ENCODE measurements around the gene MYOM1.
"Not testable (repeated sequence)": the region's sequence is repeated elsewhere in the genome, so short reads cannot be mapped to it uniquely, and the experiment has no call there.

MYOM1 gene

DNA sequence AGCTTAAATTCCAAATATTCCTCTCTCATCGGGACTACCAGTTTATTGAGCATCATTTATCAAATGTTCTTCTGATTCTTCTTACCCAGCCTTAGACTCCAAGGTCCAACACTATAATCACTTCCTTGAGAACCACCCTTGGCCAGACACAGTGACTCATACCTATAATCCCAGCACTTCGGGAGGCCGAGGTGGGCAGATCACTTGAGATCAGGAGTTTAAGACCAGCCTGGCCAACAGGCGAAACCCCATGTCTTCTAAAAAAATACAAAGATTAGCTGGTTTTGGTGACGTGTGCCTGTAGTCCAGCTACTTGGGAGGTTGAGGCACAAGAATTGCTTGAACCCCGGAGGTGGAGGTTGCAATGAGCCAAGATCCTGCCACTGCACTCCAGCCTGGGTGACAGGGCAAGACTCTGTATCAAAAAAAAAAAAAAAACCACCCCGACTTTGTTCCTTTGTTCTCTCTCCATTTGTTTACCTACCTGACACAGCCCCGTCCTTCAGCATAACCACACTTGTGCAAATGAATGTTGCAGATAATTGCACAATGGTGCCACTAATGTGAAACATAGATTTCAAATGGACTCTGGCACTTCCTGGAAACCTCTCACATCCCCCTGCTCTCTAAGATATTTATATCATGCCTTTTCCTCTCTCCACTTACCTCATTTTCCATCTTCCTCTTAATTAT lies 167.9 kb downstream of the MYOM1 start:
- no peak for DNase-seq

DNA sequence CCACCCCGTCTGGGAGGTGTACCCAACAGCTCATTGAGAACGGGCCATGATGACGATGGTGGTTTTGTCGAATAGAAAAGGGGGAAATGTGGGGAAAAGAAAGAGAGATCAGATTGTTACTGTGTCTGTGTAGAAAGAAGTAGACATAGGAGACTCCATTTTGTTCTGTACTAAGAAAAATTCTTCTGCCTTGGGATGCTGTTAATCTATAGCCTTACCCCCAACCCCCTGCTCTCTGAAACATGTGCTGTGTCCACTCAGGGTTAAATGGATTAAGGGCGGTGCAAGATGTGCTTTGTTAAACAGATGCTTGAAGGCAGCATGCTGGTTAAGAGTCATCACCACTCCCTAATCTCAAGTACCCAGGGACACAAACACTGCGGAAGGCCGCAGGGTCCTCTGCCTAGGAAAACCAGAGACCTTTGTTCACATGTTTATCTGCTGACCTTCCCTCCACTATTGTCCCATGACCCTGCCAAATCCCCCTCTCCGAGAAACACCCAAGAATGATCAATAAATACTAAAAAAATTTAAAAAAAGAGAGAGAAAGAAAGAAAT lies 169.8 kb downstream of the MYOM1 start:
- DNase-seq, result not testable (repeated sequence)

DNA sequence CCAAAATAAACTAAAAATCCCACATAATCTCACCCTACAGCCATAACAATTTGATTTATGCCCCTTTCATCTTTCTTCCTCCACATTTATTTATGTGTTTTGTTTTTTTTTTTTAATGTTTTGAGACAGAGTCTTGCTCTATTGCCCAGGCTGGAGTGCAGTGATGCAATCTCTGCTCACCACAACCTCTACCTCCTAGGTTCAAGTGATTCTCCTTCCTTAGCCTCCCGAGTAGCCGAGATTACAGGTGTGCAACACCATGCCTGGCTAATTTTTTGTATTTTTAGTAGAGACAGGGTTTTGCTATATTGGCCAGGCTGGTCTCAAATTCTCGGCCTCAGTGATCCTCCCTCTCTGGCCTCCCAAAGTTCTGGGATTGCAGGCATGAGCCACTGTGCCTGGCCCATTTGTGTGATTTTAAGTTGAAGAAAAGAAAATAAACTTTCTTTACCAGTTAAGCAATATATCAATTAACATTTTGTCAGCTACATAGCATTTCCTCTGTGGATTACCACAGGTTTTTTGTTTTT lies 170.9 kb downstream of the MYOM1 start:
- no peak for DNase-seq

DNA sequence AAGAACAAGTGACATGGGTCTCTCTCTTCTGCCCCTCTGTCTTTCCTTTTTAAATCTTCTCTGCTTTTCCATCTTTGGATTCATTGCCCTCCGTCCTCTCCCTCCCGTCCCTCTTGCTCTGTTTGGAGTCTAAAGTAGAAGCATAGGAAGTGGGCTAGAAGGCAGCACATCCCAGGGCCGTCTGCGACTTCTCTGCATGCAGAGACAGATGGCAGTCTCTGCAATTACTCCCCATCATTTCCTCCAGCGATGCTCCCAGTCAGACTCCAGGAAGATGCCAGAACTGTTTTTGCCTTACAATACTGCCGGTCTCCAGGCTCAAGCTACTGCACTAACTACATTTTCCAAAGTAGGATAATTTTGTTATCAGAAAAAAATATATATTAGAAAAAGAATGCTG lies 171.6 kb downstream of the MYOM1 start:
- DNase-seq, result no peak

DNA sequence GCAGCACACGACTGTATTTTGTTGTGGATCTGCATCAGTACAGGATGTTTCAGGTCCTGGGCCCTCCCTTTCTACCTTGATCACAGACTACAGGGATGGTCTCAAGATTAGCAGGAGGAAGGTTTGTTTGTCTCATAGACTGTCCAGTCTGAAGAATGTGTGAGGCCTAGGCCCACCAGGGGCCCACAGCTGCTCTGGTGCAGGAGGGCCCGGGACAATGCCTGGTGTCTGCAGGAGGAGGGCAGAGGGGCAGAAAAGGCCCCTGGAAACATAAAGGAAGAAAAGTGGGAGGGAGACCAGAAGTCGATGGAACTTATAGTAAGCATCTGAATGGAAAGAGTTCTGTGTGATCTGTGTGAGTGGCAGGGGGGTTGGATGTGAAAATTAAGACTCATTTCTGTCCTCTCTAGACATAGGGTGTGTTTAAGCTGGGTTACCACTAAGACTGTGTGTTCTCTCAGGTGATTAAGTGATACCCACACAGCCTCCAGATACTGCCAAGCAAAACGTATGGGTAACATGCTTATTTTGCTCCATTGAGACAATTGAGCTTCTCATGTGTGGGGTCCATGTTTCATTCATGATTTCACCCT lies 173.5 kb downstream of the MYOM1 start:
- no peak for DNase-seq

DNA sequence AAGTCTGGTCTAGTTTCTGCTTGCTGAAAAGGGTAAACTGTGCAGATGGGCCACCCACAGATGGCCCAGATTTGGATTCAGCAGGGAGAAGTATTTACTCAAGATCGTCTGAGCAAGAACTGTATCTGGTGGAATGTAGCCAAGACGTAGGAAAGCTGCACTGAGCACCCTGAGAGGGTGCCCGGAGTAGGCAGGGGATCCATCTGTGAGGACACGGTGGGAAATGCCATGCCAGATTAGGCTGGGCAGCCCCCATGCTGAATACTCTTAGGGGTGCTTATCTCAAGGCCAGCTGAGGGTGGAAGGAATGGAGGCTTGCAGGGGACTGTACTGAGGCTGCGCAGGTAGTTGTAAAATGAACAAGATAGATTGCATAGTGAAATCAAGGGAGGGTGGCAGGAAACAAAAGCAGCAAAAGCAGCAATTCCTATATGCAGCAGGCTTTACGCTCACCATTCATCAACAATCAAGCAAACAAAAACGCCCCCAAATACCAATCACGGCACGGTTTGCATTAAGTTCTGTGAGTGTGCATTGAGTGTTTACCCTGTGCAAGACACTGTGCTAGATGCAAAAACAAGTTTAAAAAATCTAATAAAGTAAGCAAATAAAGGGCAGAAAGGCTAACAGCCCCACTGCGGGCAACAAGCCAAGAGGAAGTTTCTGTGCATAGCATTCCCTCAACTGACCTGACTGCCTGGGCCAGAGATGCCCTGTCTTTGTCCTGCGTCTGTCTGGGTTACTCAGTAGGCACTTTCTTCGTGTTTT lies 174.7 kb downstream of the MYOM1 start:
- DNase-seq, result no peak

DNA sequence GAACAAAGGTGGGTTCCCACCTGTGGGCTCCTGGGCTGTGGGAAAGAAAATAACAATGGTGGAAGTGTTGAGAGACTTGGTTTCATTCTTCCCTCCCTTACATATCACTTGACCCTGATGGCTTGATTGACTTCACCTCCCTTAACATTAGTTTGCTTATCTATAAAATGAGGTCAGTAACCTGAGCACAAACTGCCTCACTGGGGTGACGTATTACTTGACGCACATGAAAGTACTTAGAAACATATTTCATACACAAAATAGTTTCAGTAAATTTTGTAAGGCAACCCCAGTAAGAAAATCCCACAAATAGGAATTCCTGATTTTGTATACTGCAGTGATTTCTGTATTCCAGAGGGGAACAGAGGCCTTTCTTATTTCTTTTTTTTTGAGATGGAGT lies 177.4 kb downstream of the MYOM1 start:
- DNase-seq, result no peak

DNA sequence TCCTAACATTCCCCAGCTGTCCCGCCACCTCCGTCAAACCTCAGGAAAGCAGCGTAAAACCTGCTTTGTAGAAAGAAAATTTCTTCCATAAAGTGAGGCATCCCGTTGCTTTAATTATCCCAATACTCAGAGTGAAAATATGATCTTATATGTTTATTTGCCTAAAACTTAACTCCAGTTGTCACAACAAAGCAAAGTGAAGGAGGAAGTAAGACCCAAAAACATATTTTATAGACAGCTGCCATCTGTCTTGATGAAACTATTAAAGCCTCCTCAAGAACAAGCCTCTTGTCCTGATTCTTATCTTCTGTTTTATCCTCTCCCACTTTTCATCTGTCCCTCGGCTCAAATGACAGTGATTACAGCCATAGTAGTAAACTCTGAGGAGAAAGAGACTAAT lies 177.9 kb downstream of the MYOM1 start:
- no peak for DNase-seq

DNA sequence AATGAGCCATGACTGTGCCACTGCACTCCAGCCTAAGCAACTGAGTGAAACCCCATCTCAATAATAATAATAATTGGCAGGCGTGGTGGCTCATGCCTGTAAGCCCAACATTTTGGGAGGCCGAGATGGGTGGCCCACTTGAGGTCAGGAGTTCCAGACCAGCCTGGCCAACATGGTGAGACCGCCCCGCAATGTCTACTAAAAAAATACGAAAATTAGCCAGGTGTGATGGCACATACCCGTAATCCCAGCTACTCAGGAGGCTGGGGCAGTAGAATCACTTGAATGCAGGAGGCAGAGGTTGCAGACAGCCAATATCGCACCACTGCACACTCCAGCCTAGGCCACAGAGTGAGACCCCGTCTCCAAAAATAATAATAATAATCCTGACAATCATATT lies 178.9 kb downstream of the MYOM1 start:
- no peak for DNase-seq

DNA sequence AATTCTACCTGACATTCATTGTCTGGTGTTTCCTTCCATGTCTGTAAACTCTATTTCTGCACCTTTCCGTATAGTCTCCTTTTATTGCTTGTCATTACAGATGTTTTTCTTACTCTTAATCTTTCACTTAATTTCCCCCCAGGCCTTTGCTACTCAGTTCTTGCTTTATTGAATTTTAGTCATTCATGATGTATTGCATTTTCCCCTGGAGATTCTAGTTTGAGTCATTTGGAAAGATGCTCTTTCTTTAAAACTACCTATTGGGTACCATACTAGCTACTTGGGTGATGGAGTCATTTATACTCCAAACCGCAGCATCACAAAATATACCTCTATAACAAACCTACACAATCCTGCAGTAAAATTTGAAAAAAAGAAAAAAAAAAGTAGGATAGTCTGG lies 179.6 kb downstream of the MYOM1 start:
- no peak for DNase-seq

DNA sequence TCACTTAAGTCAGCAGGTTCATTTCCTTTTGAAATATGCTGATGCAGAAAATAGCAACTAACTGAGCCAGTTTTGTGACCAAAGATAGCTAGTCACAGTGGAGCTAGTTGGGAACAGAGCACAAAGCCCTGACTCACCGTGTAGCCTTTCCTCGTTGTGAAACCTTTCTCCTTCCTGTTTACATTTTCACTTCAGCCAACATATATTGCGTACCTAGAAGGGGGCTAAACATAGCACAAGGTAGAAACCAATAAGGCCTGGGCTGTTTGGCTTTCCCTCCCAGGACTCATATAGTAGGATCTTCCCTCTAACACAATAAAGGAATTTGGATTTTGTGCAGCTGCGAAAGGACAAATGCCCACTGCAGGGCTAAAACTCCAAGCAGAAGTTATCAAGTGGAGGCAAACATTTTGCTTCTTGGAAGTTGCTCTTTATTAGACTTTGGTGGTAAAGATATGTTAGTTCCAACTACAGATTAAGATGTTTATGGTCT lies 182.3 kb downstream of the MYOM1 start:
- no peak for DNase-seq

DNA sequence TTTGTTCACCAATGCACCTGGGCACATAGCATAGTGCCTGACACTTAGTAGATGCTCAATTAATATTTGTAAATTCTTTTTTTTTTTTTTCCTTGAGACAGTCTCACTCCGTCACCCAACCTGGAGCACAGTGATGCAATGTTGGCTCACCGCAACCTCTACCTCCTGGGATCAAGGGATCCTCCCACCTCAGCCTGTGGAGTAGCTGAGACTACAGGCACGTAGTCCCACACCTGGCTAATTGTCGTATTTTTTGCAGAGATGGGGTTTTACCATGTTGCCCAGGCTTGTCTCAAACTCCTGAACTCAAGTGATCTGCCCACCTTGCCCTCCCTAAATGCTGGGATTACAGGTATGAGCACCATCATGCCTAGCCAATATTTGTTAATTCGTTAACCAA lies 183.7 kb downstream of the MYOM1 start:
- DNase-seq, result no peak

DNA sequence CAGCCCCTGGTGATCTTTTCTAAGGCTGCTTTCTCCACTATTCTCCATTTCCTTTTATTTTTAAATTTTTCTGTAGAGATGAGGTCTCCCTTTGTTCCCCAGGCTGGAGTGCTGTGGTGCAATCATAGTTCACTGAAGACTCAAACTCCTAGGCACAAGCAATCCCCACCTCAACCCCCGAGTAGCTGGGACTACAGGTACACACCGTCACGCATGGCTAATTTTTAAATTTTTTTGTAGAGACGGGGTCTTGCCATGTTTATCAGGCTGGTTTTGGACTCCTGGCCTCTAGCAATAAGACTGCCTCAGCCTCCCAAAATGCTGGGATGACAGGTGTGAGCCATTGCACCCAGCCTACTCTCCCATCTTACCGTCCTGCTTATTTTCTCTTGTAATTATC lies 184.1 kb downstream of the MYOM1 start:
- no peak for DNase-seq

DNA sequence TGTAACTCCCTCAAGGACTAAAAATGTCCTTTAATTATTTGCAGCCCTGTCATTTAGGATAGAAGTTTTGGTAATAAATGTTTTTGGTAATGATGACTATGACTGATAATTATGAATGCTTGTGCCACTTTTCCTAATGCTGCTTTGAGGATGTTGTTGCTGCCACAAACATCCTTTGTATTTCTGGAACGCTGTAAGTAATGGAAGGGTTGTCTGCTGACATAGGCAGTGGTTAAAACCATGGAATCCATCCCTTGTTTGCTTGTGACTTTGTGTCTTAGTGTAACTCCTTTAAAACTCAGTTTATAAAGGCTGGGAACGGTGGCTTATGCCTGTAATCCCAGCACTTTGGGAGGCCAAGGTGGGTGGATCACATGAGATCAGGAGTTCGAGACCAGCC lies 187.0 kb downstream of the MYOM1 start:
- no peak for DNase-seq

DNA sequence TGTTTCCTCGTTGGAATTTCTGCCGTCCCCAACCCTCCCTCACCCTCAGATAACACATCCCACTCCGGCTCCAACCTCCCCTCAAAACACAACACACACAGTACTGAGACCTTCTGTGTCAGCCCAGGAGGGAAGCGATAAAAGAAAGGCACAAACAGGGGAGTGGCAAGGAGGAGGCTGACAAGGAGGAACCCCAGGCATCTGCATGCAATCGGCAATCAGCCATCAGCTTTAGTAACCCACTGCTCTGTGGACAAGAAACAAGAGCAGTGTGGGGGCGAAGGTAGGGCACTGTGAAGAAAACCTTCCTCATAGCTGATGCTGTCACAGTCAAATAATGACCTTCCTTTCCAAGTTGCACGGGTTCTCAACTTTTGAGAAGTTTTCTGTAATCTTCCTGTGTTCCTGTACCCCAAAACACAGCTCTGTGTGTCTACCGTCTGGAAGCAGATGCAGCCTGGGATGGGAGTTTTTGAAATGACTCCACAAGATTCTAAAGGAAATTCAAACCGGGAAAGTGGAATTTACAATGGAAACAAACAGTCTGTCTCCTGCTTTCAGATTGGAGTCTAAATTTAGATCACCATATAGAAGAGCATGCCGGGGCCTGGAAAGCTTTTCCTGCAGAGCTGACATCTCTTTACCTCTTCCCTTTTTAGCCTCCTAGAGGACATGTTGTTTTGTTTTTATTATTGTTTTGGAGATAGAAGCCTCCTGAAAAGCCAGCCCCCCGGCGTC lies 190.4 kb downstream of the MYOM1 start:
- DNase-seq, result no peak

DNA sequence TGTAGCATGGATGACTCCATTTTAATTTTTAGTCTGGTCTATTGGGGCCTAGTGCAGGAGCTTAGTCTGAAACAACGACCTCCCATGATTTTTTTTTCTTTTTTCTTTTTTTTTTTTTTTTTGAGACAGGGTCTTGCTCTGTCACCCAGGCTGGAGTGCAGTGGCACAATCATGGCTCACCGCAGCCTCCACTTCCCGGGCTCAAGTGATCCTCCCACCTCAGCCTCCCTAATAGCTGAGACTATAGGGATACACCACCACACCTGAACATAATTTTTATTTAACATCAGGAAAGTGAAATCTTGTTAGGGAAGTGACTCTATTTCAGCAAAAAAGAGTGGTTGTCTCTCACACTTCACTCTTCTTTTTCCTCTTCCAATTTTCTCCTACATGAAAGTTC lies 191.7 kb downstream of the MYOM1 start:
- DNase-seq, result not testable (repeated sequence)

DNA sequence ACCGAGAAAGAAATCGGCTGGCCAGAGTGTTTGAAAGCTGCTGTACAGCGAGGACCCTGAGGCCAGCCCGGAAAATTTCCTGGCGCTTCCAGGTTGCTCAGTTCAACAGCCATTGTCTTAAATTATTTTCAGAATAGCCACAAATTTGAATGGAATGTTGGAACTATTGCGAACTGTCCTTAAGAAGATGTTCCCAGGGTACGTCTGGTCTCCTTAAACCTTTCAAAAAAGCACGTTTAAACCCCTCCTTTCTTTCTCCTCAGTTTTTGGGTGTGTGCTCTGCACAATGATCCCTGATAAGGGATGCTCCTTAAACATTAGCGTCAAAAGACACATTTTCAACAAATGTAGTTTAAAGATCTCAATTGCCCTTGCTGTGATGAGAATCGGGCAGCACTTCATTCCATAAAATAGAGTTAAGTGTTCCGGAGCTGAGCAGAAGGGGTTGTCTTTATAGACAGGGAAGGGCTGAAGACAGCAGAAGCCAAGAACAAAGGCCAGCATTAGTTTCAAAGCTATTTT lies 192.3 kb downstream of the MYOM1 start:
- no peak for DNase-seq

DNA sequence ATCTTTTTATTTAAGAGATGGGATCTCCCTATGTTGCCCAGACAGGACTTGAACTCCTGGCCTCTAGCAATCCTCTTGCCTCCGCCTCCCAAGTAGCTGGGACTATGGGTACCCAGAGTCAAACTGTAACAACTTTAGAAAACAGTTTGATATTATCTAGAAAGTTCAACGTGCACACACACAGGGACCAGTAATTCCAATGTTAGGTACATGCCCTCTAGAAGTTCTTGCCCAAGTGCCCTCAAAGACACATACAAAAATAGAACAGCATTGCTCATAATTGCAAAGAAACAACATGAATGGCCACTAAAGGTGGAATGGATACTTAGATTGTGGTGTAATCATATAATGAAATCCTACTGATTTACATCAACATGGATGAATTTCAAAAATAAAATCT lies 194.2 kb downstream of the MYOM1 start:
- no peak for DNase-seq

DNA sequence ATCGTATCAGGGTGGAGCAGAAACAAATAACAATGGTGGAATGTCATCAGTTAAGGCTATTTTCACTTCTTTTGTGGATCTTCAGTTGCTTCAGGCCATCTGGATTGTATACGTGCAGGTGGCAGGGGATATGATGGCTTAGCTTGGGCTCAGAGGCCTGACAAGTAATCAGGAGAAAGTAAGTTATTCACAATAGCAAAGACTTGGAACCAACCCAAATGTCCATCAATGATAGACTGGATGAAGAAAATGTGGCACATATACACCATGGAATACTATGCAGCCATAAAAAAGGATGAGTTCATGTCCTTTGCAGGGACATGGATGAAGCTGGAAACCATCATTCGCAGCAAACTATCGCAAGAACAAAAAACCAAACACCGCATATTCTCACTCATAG lies 196.2 kb downstream of the MYOM1 start:
- not testable (repeated sequence) for DNase-seq
